HG02852 (cell line): Measurements from ENCODE around the gene TSBP1.
"Not testable (repeated sequence)": the region's sequence is repeated elsewhere in the genome, so short reads cannot be mapped to it uniquely, and the experiment has no call there.

Source experiments
- ATAC-seq: cut with Tn5 transposase; IDR thresholded peaks from one replicate; pipeline ENCODE4 v1.9.1; 2021; ENCODE audit warnings: mild to moderate bottlenecking, moderate library complexity; ENCODE audit not compliant: unreplicated experiment

TSBP1 gene

GRCh38 chr6:32375739-32376529, 4.2 kb upstream of the TSBP1 start:
- no peak for ATAC-seq

GRCh38 chr6:32371229-32371628, 474 bp downstream of the TSBP1 start:
- ATAC-seq, result no peak

GRCh38 chr6:32370505-32370904, 1.2 kb downstream of the TSBP1 start:
- ATAC-seq, result no peak

- ATAC-seq, result no peak
These were observed 2.0 kb downstream of the TSBP1 start for GRCh38 chr6:32369660-32370059.

- no peak for ATAC-seq
These were observed 4.1 kb downstream of the TSBP1 start for GRCh38 chr6:32367644-32368043.

GRCh38 chr6:32359225-32359624, 12.5 kb downstream of the TSBP1 start:
- not testable (repeated sequence) for ATAC-seq

- ATAC-seq, result not testable (repeated sequence)
These were observed 13.2 kb downstream of the TSBP1 start for GRCh38 chr6:32358548-32358947.

- no peak for ATAC-seq
These were observed 16.7 kb downstream of the TSBP1 start for GRCh38 chr6:32355018-32355417.

GRCh38 chr6:32353348-32353747, 18.4 kb downstream of the TSBP1 start:
- no peak for ATAC-seq

GRCh38 chr6:32340242-32340641, 31.5 kb downstream of the TSBP1 start:
- no peak for ATAC-seq

- no peak for ATAC-seq
These were observed 34.4 kb downstream of the TSBP1 start for GRCh38 chr6:32337186-32337805.

- no peak for ATAC-seq
These were observed 39.3 kb downstream of the TSBP1 start for GRCh38 chr6:32332433-32332832.

GRCh38 chr6:32329141-32329540, 42.6 kb downstream of the TSBP1 start:
- no peak for ATAC-seq

GRCh38 chr6:32327103-32327502, 44.6 kb downstream of the TSBP1 start:
- ATAC-seq, result no peak

- no peak for ATAC-seq
These were observed 53.2 kb downstream of the TSBP1 start for GRCh38 chr6:32318501-32318900.

GRCh38 chr6:32317541-32317940, 54.2 kb downstream of the TSBP1 start:
- no peak for ATAC-seq

GRCh38 chr6:32313964-32314363, 57.7 kb downstream of the TSBP1 start:
- ATAC-seq, result no peak

- no peak for ATAC-seq
These were observed 72.9 kb downstream of the TSBP1 start for GRCh38 chr6:32298632-32299336.

- ATAC-seq, result not testable (repeated sequence)
These were observed 76.7 kb downstream of the TSBP1 start for GRCh38 chr6:32294980-32295379.

GRCh38 chr6:32294566-32294965, 77.1 kb downstream of the TSBP1 start:
- ATAC-seq, result no peak

GRCh38 chr6:32293695-32294094, 78.0 kb downstream of the TSBP1 start:
- no peak for ATAC-seq

- no peak for ATAC-seq
These were observed 80.2 kb downstream of the TSBP1 start for GRCh38 chr6:32291543-32291942.
